Liver (tissue), 3 donors: ENCODE data around the gene CETN2.

ENCODE experiments used
- EGR1 ChIP-seq, 2 donors: IDR thresholded peaks; 2 replicates each; pipeline ENCODE4 v1.6.1; 2016 to 2018; ENCODE audit warnings: antibody characterized with exemption in 2 of 2, low read depth in 2 of 2
- RAD21 ChIP-seq, 2 donors: IDR thresholded peaks; 2 replicates each; pipeline ENCODE4 v1.6.1; 2016; ENCODE audit warnings: antibody characterized with exemption in 2 of 2, mild to moderate bottlenecking in 2 of 2
- YY1 ChIP-seq: IDR thresholded peaks from 2 replicates; pipeline ENCODE4 v1.6.1; 2016; ENCODE audit warnings: antibody characterized with exemption, mild to moderate bottlenecking
- ZBTB33 ChIP-seq: IDR thresholded peaks from 2 replicates; pipeline ENCODE4 v1.6.1; 2016; ENCODE audit warnings: antibody characterized with exemption
- TF ChIP-seq, protein P1 (sequence below): fragments of 150-350 bp; IDR thresholded peaks from 2 replicates; pipeline ENCODE4 v1.5.1; 2017; ENCODE audit warnings: improper control_type of control experiment, low read depth, low read length; ENCODE audit not compliant: missing input control
- TF ChIP-seq, protein P2 (sequence below): IDR thresholded peaks from 2 replicates; pipeline ENCODE4 v1.6.1; 2016; ENCODE audit warnings: antibody characterized with exemption, mild to moderate bottlenecking
- donor health status: healthy.
- donor health status: healthy.

DNA sequence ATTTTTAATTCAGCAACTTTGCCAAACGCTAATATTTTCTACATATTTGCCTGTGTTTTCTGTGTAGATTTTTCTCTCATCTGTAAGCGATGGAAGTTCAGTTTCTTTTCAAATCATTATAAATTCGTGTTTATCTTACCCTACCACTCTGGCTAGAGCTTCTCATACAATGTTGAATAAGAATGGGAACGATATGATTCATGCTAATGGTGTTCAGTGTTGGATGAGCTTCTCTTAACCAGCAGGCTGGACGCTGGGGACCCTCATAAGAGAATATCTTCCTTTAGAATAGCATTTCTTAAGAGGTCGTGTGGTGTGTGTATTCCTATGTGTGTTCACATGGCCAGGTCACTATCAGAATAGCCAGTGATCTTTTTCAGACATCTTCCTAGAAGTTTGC, 31.3 kb upstream of the CETN2 start:
- TF ChIP-seq, protein P1, sequence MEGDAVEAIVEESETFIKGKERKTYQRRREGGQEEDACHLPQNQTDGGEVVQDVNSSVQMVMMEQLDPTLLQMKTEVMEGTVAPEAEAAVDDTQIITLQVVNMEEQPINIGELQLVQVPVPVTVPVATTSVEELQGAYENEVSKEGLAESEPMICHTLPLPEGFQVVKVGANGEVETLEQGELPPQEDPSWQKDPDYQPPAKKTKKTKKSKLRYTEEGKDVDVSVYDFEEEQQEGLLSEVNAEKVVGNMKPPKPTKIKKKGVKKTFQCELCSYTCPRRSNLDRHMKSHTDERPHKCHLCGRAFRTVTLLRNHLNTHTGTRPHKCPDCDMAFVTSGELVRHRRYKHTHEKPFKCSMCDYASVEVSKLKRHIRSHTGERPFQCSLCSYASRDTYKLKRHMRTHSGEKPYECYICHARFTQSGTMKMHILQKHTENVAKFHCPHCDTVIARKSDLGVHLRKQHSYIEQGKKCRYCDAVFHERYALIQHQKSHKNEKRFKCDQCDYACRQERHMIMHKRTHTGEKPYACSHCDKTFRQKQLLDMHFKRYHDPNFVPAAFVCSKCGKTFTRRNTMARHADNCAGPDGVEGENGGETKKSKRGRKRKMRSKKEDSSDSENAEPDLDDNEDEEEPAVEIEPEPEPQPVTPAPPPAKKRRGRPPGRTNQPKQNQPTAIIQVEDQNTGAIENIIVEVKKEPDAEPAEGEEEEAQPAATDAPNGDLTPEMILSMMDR, result no peak
- TF ChIP-seq EGR1 (IDR thresholded peaks at IDR 0.05; ENCODE audit: low read depth in 2 of 2) (no peak), YY1 (no peak), RAD21 (IDR thresholded peaks at IDR 0.05) (no peak), ZBTB33 (no peak)
- TF ChIP-seq, protein P2, sequence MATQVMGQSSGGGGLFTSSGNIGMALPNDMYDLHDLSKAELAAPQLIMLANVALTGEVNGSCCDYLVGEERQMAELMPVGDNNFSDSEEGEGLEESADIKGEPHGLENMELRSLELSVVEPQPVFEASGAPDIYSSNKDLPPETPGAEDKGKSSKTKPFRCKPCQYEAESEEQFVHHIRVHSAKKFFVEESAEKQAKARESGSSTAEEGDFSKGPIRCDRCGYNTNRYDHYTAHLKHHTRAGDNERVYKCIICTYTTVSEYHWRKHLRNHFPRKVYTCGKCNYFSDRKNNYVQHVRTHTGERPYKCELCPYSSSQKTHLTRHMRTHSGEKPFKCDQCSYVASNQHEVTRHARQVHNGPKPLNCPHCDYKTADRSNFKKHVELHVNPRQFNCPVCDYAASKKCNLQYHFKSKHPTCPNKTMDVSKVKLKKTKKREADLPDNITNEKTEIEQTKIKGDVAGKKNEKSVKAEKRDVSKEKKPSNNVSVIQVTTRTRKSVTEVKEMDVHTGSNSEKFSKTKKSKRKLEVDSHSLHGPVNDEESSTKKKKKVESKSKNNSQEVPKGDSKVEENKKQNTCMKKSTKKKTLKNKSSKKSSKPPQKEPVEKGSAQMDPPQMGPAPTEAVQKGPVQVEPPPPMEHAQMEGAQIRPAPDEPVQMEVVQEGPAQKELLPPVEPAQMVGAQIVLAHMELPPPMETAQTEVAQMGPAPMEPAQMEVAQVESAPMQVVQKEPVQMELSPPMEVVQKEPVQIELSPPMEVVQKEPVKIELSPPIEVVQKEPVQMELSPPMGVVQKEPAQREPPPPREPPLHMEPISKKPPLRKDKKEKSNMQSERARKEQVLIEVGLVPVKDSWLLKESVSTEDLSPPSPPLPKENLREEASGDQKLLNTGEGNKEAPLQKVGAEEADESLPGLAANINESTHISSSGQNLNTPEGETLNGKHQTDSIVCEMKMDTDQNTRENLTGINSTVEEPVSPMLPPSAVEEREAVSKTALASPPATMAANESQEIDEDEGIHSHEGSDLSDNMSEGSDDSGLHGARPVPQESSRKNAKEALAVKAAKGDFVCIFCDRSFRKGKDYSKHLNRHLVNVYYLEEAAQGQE, result no peak
